HepG2 (cell line): ENCODE results near the gene GMEB2. TPM values are rescaled to one million over a fixed set of nuclear protein-coding genes. Genes with fewer than 3 reads are reported as not detected.

ENCODE experiments used
- CEBPB ChIP-seq: IDR thresholded peaks from 2 replicates; pipeline ENCODE4 v1.6.1; 2011; ENCODE audit warnings: low read depth, low read length, improper control_type of control experiment, borderline replicate concordance
- EP300 ChIP-seq, 3 experiments: sonication (generic) in 1 of 3; formaldehyde crosslinking in 1 of 3; IDR thresholded peaks; 2 replicates each; pipeline versions ENCODE4 v1.5.1 to v1.6.1; 2011 to 2020; ENCODE audit warnings: low read depth in 2 of 3, low read length in 2 of 3, borderline replicate concordance in 1 of 3, improper control_type of control experiment in 1 of 3, mild to moderate bottlenecking in 1 of 3, missing genetic modification reagents in 1 of 3, moderate library complexity in 1 of 3
- HDAC6 ChIP-seq: fragments of 200-600 bp; sonication (generic); IDR thresholded peaks from 2 replicates; pipeline ENCODE4 v1.7.0; 2017; ENCODE audit warnings: mild to moderate bottlenecking, antibody characterized with exemption, low read length, low read depth
- HNRNPH1 ChIP-seq: fragments of 200-400 bp; formaldehyde crosslinking; optimal IDR thresholded peaks from 2 replicates; pipeline ENCODE3; 2017; ENCODE audit warnings: mild to moderate bottlenecking, low read depth, low read length
- MED1 ChIP-seq: sonication (generic); formaldehyde crosslinking; IDR thresholded peaks from 2 replicates; pipeline ENCODE4 v1.4.0; 2020; ENCODE audit warnings: missing genetic modification reagents
- NR2F6 ChIP-seq, 2 experiments: IDR thresholded peaks; 2 replicates each; pipeline ENCODE4 v1.6.1; 2016; ENCODE audit warnings: antibody characterized with exemption in 1 of 2, mild to moderate bottlenecking in 1 of 2
- PPARG ChIP-seq: conservative IDR thresholded peaks from 2 replicates; pipeline ENCODE4 v1.6.1; 2016; ENCODE audit warnings: missing biosample characterization, missing genetic modification reagents
- PTBP1 ChIP-seq: fragments of 200-400 bp; formaldehyde crosslinking; IDR thresholded peaks from 2 replicates; pipeline ENCODE4 v1.6.1; 2018; ENCODE audit warnings: low read length, low read depth; ENCODE audit not compliant: poor library complexity, severe bottlenecking
- SAP130 ChIP-seq: IDR thresholded peaks from 2 replicates; pipeline ENCODE4 v1.6.1; 2016; ENCODE audit warnings: low read depth
- SSRP1 ChIP-seq: IDR thresholded peaks from 2 replicates; pipeline ENCODE4 v1.6.1; 2016; ENCODE audit warnings: control low read depth
- ZNF20 ChIP-seq: sonication (generic); formaldehyde crosslinking; IDR thresholded peaks from 2 replicates; pipeline ENCODE4 v1.4.0; 2020; ENCODE audit warnings: mild to moderate bottlenecking, moderate library complexity, missing genetic modification reagents
- ZNF570 ChIP-seq: sonication (generic); formaldehyde crosslinking; IDR thresholded peaks from 2 replicates; pipeline ENCODE4 v1.4.0; 2020; ENCODE audit warnings: mild to moderate bottlenecking, missing genetic modification reagents, borderline replicate concordance
- ZNF619 ChIP-seq: sonication (generic); formaldehyde crosslinking; IDR thresholded peaks from 2 replicates; pipeline ENCODE4 v1.4.0; 2020; ENCODE audit warnings: mild to moderate bottlenecking, missing genetic modification reagents
- ZNF672 ChIP-seq: sonication (generic); formaldehyde crosslinking; IDR thresholded peaks from 2 replicates; pipeline ENCODE4 v1.8.1; 2022; ENCODE audit warnings: missing genetic modification reagents
- polyA plus RNA-seq, 8 experiments: library from polyadenylated mRNA; depleted of rRNA in 3 of 8; stranded (reverse) in 7 of 8; unstranded in 1 of 8; fragments of >200 nt; fragmentation: Illumina TruSeq in 4 of 8; extraction: Trizol in 4 of 8; gene quantifications; 2 replicates each; pipeline versions ENCODE4 v1.2.1 to v1.2.3, GENCODE V29; 2011 to 2016; ENCODE audit warnings: low read depth in 4 of 8, missing spikeins in 1 of 8, mixed read lengths in 1 of 8; ENCODE audit not compliant: insufficient read depth in 1 of 8
- total RNA-seq, 5 experiments: library from RNA; depleted of rRNA; stranded (reverse); fragments of >200 nt; fragmentation: Illumina TruSeq; extraction: Trizol; gene quantifications; 2 replicates each; pipeline ENCODE4 v1.2.3, GENCODE V29; 2016; ENCODE audit warnings: low read depth in 1 of 5
- TF ChIP-seq, protein P1 (sequence below): sonication (generic); formaldehyde crosslinking; IDR thresholded peaks from 2 replicates; pipeline ENCODE4 v1.4.0; 2020; ENCODE audit warnings: low read depth, mild to moderate bottlenecking, missing genetic modification reagents
- TF ChIP-seq, protein P2 (sequence below): sonication (generic); IDR thresholded peaks from 2 replicates; pipeline ENCODE4 v1.6.1; 2016; ENCODE audit warnings: low read depth, borderline replicate concordance
- TF ChIP-seq, protein P3 (sequence below): sonication (generic); formaldehyde crosslinking; IDR thresholded peaks from 2 replicates; pipeline ENCODE4 v1.5.0; 2020; ENCODE audit warnings: mild to moderate bottlenecking, missing genetic modification reagents
- TF ChIP-seq, protein P4 (sequence below): IDR thresholded peaks from 2 replicates; pipeline ENCODE4 v1.6.1; 2016
- TF ChIP-seq, protein P5 (sequence below): sonication (generic); formaldehyde crosslinking; IDR thresholded peaks from 2 replicates; pipeline ENCODE4 v1.5.0; 2020; ENCODE audit warnings: missing genetic modification reagents
- TF ChIP-seq, protein P6 (sequence below): sonication (generic); formaldehyde crosslinking; IDR thresholded peaks from 2 replicates; pipeline ENCODE4 v1.4.0; 2020; ENCODE audit warnings: missing genetic modification reagents

The GMEB2 gene
- total and polyA plus RNA-seq, 2 of the 13 experiments (the other 11 are each of a cell fraction or from before 2014, with no cell fraction given), result 10.6 to 12.4 TPM

DNA sequence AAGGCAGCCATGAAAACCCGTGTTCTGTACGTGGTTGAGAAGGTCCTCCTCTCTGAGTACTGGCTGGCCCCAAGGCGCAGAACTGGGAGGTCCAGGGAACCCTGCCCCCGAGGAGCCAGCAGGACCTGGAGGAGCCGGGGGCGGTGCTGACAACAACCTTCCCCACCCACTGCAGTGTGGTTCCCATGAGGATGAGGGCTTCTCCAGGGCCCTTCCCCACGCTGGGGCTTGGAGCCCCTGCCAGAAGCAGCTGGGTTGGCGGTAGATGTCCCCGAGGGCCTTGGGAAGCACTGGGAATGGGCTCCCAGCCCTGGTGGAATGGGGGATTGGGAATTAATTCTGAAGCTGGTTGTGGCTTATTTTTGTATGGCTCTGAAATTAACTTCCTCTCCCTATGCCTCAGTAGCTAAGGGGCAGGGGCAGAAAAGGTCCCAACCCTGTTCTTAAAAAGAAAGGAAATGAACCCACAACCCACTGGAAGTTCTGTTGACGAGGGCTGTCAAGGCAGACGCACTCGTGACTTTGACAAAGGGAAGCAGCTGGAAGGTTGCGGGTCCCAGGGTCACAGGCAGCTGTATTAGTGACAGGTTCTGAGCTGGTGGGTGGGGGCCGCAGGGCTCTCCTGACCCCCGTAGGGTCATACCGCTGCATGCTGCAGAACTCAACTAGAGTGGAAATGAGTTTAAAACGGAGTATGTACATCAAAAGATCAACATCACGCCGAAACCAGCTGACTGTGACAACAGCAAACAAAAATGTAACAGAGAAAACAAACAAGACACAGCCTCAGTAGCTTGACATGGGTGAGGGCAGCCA lies 38.9 kb downstream of the GMEB2 start (continued):
- TF ChIP-seq, protein P1, sequence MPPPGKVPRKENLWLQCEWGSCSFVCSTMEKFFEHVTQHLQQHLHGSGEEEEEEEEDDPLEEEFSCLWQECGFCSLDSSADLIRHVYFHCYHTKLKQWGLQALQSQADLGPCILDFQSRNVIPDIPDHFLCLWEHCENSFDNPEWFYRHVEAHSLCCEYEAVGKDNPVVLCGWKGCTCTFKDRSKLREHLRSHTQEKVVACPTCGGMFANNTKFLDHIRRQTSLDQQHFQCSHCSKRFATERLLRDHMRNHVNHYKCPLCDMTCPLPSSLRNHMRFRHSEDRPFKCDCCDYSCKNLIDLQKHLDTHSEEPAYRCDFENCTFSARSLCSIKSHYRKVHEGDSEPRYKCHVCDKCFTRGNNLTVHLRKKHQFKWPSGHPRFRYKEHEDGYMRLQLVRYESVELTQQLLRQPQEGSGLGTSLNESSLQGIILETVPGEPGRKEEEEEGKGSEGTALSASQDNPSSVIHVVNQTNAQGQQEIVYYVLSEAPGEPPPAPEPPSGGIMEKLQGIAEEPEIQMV (CRISPR knock-in tag), result no peak
- TF ChIP-seq NR2F6 (IDR thresholded peaks at IDR 0.05) (no peak), NR2F6 (CRISPR knock-in tag; IDR thresholded peaks at IDR 0.05) (no peak), CEBPB (no peak), SSRP1 (CRISPR knock-in tag) (no peak), HNRNPH1 (no peak), SAP130 (peak; percentile 42; the same call in 1 of the 2 replicates), PTBP1 (no peak), ZNF20 (CRISPR knock-in tag) (no peak), MED1 (CRISPR knock-in tag) (no peak), ZNF672 (CRISPR knock-in tag) (no peak), ZNF570 (CRISPR knock-in tag) (no peak), EP300 (IDR thresholded peaks at IDR 0.05; ENCODE audit: low read depth in 2 of 2, low read length in 2 of 2) (no peak), EP300 (CRISPR knock-in tag; IDR thresholded peaks at IDR 0.05; ENCODE audit: borderline replicate concordance) (no peak), HDAC6 (no peak), ZNF619 (CRISPR knock-in tag) (no peak), PPARG (no peak)
- TF ChIP-seq, protein P2, sequence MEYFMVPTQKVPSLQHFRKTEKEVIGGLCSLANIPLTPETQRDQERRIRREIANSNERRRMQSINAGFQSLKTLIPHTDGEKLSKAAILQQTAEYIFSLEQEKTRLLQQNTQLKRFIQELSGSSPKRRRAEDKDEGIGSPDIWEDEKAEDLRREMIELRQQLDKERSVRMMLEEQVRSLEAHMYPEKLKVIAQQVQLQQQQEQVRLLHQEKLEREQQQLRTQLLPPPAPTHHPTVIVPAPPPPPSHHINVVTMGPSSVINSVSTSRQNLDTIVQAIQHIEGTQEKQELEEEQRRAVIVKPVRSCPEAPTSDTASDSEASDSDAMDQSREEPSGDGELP, result peak; percentile 79
- TF ChIP-seq, protein P3, sequence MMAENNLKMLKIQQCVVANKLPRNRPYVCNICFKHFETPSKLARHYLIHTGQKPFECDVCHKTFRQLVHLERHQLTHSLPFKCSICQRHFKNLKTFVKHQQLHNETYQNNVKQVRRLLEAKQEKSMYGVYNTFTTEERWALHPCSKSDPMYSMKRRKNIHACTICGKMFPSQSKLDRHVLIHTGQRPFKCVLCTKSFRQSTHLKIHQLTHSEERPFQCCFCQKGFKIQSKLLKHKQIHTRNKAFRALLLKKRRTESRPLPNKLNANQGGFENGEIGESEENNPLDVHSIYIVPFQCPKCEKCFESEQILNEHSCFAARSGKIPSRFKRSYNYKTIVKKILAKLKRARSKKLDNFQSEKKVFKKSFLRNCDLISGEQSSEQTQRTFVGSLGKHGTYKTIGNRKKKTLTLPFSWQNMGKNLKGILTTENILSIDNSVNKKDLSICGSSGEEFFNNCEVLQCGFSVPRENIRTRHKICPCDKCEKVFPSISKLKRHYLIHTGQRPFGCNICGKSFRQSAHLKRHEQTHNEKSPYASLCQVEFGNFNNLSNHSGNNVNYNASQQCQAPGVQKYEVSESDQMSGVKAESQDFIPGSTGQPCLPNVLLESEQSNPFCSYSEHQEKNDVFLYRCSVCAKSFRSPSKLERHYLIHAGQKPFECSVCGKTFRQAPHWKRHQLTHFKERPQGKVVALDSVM (CRISPR knock-in tag), result no peak
- TF ChIP-seq, protein P4, sequence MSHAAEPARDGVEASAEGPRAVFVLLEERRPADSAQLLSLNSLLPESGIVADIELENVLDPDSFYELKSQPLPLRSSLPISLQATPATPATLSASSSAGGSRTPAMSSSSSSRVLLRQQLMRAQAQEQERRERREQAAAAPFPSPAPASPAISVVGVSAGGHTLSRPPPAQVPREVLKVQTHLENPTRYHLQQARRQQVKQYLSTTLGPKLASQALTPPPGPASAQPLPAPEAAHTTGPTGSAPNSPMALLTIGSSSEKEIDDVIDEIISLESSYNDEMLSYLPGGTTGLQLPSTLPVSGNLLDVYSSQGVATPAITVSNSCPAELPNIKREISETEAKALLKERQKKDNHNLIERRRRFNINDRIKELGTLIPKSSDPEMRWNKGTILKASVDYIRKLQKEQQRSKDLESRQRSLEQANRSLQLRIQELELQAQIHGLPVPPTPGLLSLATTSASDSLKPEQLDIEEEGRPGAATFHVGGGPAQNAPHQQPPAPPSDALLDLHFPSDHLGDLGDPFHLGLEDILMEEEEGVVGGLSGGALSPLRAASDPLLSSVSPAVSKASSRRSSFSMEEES, result no peak
- TF ChIP-seq, protein P5, sequence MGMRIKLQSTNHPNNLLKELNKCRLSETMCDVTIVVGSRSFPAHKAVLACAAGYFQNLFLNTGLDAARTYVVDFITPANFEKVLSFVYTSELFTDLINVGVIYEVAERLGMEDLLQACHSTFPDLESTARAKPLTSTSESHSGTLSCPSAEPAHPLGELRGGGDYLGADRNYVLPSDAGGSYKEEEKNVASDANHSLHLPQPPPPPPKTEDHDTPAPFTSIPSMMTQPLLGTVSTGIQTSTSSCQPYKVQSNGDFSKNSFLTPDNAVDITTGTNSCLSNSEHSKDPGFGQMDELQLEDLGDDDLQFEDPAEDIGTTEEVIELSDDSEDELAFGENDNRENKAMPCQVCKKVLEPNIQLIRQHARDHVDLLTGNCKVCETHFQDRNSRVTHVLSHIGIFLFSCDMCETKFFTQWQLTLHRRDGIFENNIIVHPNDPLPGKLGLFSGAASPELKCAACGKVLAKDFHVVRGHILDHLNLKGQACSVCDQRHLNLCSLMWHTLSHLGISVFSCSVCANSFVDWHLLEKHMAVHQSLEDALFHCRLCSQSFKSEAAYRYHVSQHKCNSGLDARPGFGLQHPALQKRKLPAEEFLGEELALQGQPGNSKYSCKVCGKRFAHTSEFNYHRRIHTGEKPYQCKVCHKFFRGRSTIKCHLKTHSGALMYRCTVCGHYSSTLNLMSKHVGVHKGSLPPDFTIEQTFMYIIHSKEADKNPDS (CRISPR knock-in tag), result no peak
- TF ChIP-seq, protein P6, sequence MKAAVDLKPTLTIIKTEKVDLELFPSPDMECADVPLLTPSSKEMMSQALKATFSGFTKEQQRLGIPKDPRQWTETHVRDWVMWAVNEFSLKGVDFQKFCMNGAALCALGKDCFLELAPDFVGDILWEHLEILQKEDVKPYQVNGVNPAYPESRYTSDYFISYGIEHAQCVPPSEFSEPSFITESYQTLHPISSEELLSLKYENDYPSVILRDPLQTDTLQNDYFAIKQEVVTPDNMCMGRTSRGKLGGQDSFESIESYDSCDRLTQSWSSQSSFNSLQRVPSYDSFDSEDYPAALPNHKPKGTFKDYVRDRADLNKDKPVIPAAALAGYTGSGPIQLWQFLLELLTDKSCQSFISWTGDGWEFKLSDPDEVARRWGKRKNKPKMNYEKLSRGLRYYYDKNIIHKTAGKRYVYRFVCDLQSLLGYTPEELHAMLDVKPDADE (CRISPR knock-in tag), result no peak
